HG03280 (cell line): Measurements from ENCODE around the gene ELAC2.

Experiments
- ATAC-seq: cut with Tn5 transposase; IDR thresholded peaks from one replicate; pipeline ENCODE4 v1.9.1; 2021; ENCODE audit warnings: mild to moderate bottlenecking, moderate library complexity; ENCODE audit not compliant: unreplicated experiment

Gene ELAC2

DNA sequence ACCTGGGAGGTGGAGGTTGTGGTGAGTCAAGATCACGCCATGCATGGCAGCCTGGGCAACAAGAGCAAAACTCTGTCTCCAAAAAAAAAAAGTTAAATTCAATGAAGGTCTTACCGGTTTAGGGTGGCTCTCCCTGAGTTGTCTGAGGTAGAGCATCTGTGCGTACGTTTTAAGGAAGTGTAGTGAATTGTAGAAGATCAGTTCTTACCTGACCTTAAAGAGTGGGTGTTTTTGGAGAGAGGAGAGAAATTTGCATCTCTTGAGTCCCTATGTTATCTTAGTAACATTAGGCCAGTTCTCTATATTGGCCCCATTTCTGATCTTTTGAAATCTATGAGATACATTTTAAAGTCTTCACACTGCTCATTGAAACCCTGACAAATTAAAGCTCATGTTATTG lies 56.2 kb downstream of the ELAC2 start:
- no peak for ATAC-seq

DNA sequence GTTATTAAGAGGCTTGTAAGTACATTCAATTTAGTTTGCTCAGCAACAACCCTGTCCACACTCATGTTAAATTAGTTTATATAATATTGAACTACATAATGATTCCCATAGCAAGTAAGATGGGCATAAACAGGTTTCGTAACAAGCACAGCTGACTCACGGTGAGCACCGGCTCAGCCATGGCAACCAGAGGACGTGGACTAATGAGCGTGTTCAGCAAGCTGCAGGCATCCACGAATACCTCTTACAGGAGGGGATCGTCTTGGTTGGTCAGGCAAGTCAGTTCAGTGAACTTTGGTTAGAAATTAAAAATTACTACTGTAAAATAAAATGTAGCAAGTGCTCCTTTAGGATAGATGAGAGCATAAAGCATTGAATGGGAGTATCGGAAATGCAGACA lies 58.4 kb downstream of the ELAC2 start:
- ATAC-seq: no peak

DNA sequence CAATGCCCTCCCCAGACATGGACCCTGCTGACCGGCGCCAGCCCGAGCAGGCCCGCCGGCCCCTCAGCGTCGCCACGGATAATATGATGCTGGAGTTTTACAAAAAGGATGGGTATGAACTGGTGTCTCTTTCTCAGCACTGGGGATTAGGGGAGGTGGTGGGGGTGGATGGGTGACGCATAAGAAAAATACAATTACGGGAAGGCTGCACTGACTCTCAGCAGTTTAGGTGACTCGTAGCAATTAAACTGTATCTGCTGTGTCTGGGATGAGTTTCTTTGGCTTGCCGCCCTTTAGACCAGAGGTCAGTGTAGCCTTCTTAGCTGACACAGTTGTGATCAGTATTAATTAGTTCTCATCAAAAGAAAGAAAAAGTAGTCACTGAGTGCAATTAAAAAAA lies 59.0 kb downstream of the ELAC2 start:
- ATAC-seq: no peak

DNA sequence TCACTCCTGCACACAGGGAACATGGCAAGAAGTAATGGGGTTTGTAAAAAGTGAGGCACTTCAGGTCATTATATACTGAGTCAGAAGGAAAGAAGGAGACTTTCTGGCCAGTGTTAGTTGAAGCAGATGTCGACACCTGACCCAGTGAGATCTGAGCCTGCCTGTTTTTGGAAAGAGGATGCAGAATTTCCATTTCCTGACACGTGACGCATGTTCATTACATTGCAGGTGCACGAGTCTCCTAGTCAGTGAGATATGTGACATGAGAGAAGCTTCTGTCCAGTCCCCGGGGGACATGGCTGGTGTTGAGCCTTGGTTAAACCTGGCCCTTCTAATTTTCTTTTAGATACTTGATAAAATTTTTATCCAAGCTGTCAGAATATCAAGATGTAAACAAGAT lies 62.3 kb downstream of the ELAC2 start:
- no peak for ATAC-seq

DNA sequence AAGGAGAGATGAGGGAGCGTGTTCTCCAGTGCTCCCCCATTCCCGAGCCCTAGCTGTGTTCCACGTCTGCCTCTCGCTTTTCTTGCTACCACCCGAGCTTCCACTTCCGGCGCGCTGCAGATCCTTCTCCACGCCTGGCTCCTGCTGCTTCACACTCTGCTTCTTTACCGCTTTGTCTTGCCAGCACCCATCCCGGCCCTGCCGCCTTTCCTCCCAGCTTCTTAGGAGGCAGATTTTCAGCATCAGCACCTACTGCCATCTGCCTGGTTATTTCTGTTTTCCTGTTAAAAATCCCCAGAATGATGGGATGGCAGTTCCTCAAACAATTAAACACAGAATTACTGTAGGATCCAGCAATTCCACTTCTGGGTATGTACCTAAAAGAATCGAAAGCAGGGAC lies 64.7 kb downstream of the ELAC2 start:
- ATAC-seq: no peak

DNA sequence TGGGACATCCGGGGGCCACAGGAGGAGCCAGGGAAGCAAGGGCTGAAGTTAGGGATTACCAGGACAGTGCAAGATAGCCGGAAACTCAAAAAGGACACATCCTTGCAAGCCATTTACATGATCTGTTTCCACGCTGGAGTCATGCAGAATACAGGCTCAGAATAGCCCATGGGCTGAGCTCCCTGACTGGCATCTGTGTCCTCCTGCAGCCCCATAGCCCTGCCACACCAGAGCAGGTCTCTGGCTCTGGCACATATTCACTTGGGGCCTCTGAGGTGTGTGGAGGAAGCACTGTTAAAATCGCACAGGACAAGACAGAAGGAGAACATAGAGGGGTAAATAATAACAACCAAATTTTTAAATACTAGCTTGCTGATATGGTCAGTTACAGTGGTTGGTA lies 65.8 kb downstream of the ELAC2 start:
- no peak for ATAC-seq

DNA sequence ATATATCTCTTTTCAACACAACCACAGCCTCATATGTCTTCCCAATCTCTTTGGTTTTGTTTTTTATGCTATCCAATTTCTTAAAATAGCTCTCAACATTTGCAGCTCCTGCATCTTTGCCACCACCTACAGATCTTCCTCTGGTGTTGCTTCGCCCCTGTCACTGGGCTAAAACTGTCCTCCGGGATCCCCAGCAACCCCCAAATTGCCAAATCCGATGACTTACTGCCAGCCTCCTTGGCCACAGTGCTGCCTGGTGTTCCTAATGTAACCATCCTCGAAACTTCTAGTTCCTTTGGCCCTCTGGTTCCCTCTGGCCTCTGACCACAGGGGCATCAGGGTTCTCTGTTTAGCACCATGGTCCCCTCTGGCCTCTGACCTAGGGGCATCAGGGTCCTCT lies 70.8 kb downstream of the ELAC2 start:
- no peak for ATAC-seq
